CD4-positive, alpha-beta T cell (primary cell): Measurements from ENCODE around the gene FMO1. TPM values are rescaled to one million over a fixed set of nuclear protein-coding genes. Genes with fewer than 3 reads are reported as not detected.
"Not testable (repeated sequence)": the region's sequence is repeated elsewhere in the genome, so short reads cannot be mapped to it uniquely, and the experiment has no call there.

Source experiments
- ATAC-seq: fragments of 200-7000 bp; cut with Tn5 transposase; one replicate; pipeline ENCODE4 v1.10.0; 2022; ENCODE audit warnings: mild to moderate bottlenecking; ENCODE audit not compliant: poor library complexity
- CTCF ChIA-PET: fragments of 350-600 bp; sonication (Branson Sonifier 250); formaldehyde crosslinking; loops from one replicate; lab custom pipeline; 2021; ENCODE audit warnings: antibody characterized with exemption, inconsistent platforms; lab: Charles Lee
- POLR2A ChIA-PET: fragments of 350-600 bp; sonication (Branson Sonifier 250); formaldehyde crosslinking; loops from one replicate; lab custom pipeline; 2021; ENCODE audit warnings: antibody characterized with exemption, inconsistent platforms; lab: Charles Lee
- DNase-seq, 14 experiments: peaks; one replicate each; pipeline ENCODE4 v3.0.0-alpha.2; 2013 to 2020; ENCODE audit warnings: mixed read lengths in 2 of 14
- H3K27ac ChIP-seq, 2 donors: one replicate each; pipeline versions ENCODE4 v1.5.1 to v1.7.0; 2013; ENCODE audit warnings: low read length in 2 of 2, low read depth in 1 of 2, mild to moderate bottlenecking in 1 of 2
- H3K27me3 ChIP-seq, 2 experiments: 1 replicate in 1 of 2; 2 replicates in 1 of 2; pipeline versions ENCODE4 v1.6.1 to v1.7.0; 2013; ENCODE audit warnings: low read length in 2 of 2, control low read depth in 1 of 2, mild to moderate bottlenecking in 1 of 2, moderate library complexity in 1 of 2; ENCODE audit not compliant: insufficient read depth in 2 of 2, control insufficient read depth in 1 of 2
- H3K36me3 ChIP-seq: one replicate; pipeline ENCODE4 v1.6.1; 2013; ENCODE audit warnings: low read length, control low read depth; ENCODE audit not compliant: insufficient read depth
- H3K4me1 ChIP-seq: one replicate; pipeline ENCODE4 v1.6.1; 2013; ENCODE audit warnings: low read length, control low read depth; ENCODE audit not compliant: insufficient read depth
- H3K4me3 ChIP-seq: one replicate; pipeline ENCODE4 v1.5.1; 2013; ENCODE audit warnings: mild to moderate bottlenecking, low read length, moderate library complexity
- H3K9me3 ChIP-seq, 2 experiments: 1 replicate in 1 of 2; 2 replicates in 1 of 2; pipeline versions ENCODE4 v1.6.1 to v1.7.0; 2013; ENCODE audit warnings: low read length in 2 of 2, mild to moderate bottlenecking in 2 of 2, control low read depth in 1 of 2, moderate library complexity in 1 of 2; ENCODE audit not compliant: control insufficient read depth in 1 of 2, insufficient read depth in 1 of 2
- H3K27ac Mint-ChIP-seq: one replicate; pipeline ENCODE4 v1.8.0; 2020; ENCODE audit warnings: mixed read lengths
- H3K27me3 Mint-ChIP-seq: one replicate; pipeline ENCODE4 v1.8.0; 2021; ENCODE audit warnings: mixed read lengths
- H3K36me3 Mint-ChIP-seq: one replicate; pipeline ENCODE4 v1.8.0; 2021; ENCODE audit warnings: low read depth, mixed read lengths
- H3K4me1 Mint-ChIP-seq: one replicate; pipeline ENCODE4 v1.8.0; 2021; ENCODE audit warnings: low read depth, mixed read lengths
- H3K4me3 Mint-ChIP-seq: one replicate; pipeline ENCODE4 v1.8.0; 2020; ENCODE audit warnings: mild to moderate bottlenecking, mixed read lengths
- H3K9me3 Mint-ChIP-seq: one replicate; pipeline ENCODE4 v1.8.0; 2020; ENCODE audit warnings: mixed read lengths
- CTCF ChIP-seq: fragments of 200-600 bp; IDR thresholded peaks from one replicate; pipeline ENCODE4 v1.8.0; 2022; ENCODE audit warnings: antibody characterized with exemption, mild to moderate bottlenecking
- intact Hi-C, 2 experiments: fragments of 100-400 bp; cut with DNase I in 1 of 2; cut with micrococcal nuclease in 1 of 2; formaldehyde crosslinking; loops; one replicate each; pipeline versions ENCODE4 v1.15.1 to v1.9.0; 2023 to 2025; cut with DNase I, micrococcal nuclease
- total RNA-seq, 174 experiments: library from RNA in 2 of 174; stranded (reverse) in 2 of 174; gene quantifications; one replicate each; pipeline ENCODE4 v1.2.3 and lab custom pipeline; 2021 to 2026

Gene FMO1
- total RNA-seq, 2 experiments from 2014 or later, result not detected

- no peaks in the 10 kb centered on the region for H3K4me1 Mint-ChIP-seq
- Histone ChIP-seq H3K27ac (no peak overlapping the region), H3K9me3 (no peaks in the 10 kb centered on the region), H3K4me3 (no peak overlapping the region), H3K36me3 (no peaks in the 10 kb centered on the region), H3K4me1 (no peaks in the 10 kb centered on the region), H3K27me3 (peaks cover 8 to 9% of the 10 kb centered on the region in 2 experiments)
- ChIA-PET POLR2A (no interaction called here), CTCF (no interaction called here)
- peaks cover 18% of the 10 kb centered on the region for H3K27me3 Mint-ChIP-seq
- DNase-seq, result no peak
- TF ChIP-seq CTCF, result no peak
- H3K9me3 Mint-ChIP-seq, result peaks cover 2% of the 10 kb centered on the region
- no peak overlapping the region for H3K27ac Mint-ChIP-seq
- H3K36me3 Mint-ChIP-seq, result no peaks in the 10 kb centered on the region
- H3K4me3 Mint-ChIP-seq, result no peak overlapping the region
- no peak for ATAC-seq
- intact Hi-C loops, result loop anchor here in 1 of 2 experiments (5.0 kb wide), 1 partner anchor 77 kb away; no protein-coding TSS in a partner anchor
These were observed 27.7 kb upstream of the FMO1 start for GRCh38 chr1:171220581-171221054.

- Histone ChIP-seq H3K27me3 (peaks cover 4 to 8% of the 10 kb centered on the region in 2 experiments), H3K9me3 (no peaks in the 10 kb centered on the region), H3K4me1 (no peaks in the 10 kb centered on the region), H3K4me3 (no peak overlapping the region), H3K36me3 (no peaks in the 10 kb centered on the region), H3K27ac (no peak overlapping the region)
- intact Hi-C loops, result loop anchor here in 1 of 2 experiments (5.0 kb wide), 1 partner anchor 75 kb away; no protein-coding TSS in a partner anchor
- no peak overlapping the region for H3K4me3 Mint-ChIP-seq
- H3K27ac Mint-ChIP-seq, result no peak overlapping the region
- H3K36me3 Mint-ChIP-seq, result no peaks in the 10 kb centered on the region
- CTCF ChIA-PET, result no interaction called here
- peaks cover 10% of the 10 kb centered on the region for H3K27me3 Mint-ChIP-seq
- no peaks in the 10 kb centered on the region for H3K4me1 Mint-ChIP-seq
- POLR2A ChIA-PET, result no interaction called here
- no peak for TF ChIP-seq CTCF
- no peak for DNase-seq
- no peak for ATAC-seq
- no peaks in the 10 kb centered on the region for H3K9me3 Mint-ChIP-seq
These were observed 26.4 kb upstream of the FMO1 start for GRCh38 chr1:171221665-171222591.

GRCh38 chr1:171222936-171223335, 25.4 kb upstream of the FMO1 start:
- intact Hi-C loops, result loop anchor here in 1 of 2 experiments (5.0 kb wide), 1 partner anchor 74 kb away; no protein-coding TSS in a partner anchor
- H3K4me3 ChIP-seq, result no peak overlapping the region
- H3K27me3 ChIP-seq, result peaks cover 0 to 4% of the 10 kb centered on the region in 2 experiments
- Mint-ChIP-seq H3K27me3 (peaks cover 9% of the 10 kb centered on the region), H3K4me3 (no peak overlapping the region), H3K36me3 (no peaks in the 10 kb centered on the region), H3K4me1 (no peaks in the 10 kb centered on the region), H3K27ac (no peak overlapping the region), H3K9me3 (no peaks in the 10 kb centered on the region)
- POLR2A ChIA-PET, result no interaction called here
- H3K36me3 ChIP-seq, result no peaks in the 10 kb centered on the region
- H3K4me1 ChIP-seq, result no peaks in the 10 kb centered on the region
- DNase-seq (no peak), ATAC-seq (no peak)
- H3K9me3 ChIP-seq, result no peaks in the 10 kb centered on the region
- H3K27ac ChIP-seq, result no peak overlapping the region
- CTCF ChIA-PET, result no interaction called here
- no peak for TF ChIP-seq CTCF

GRCh38 chr1:171224257-171224656, 24.0 kb upstream of the FMO1 start:
- H3K27ac ChIP-seq, CTCF ChIA-PET, ATAC-seq, H3K4me1 ChIP-seq, H3K4me3 ChIP-seq, H3K9me3 Mint-ChIP-seq, POLR2A ChIA-PET, DNase-seq, H3K27me3 Mint-ChIP-seq, H3K36me3 Mint-ChIP-seq, H3K36me3 ChIP-seq, H3K27ac Mint-ChIP-seq, H3K4me3 Mint-ChIP-seq, H3K27me3 ChIP-seq, H3K4me1 Mint-ChIP-seq, H3K9me3 ChIP-seq: not testable (repeated sequence)
- intact Hi-C loops, result loop anchor here in 1 of 2 experiments (5.0 kb wide), 1 partner anchor 73 kb away; no protein-coding TSS in a partner anchor
